ENCODE measurements around the gene MET.
"Not testable (repeated sequence)": the region's sequence is repeated elsewhere in the genome, so short reads cannot be mapped to it uniquely, and the experiment has no call there.

The MET gene

DNA sequence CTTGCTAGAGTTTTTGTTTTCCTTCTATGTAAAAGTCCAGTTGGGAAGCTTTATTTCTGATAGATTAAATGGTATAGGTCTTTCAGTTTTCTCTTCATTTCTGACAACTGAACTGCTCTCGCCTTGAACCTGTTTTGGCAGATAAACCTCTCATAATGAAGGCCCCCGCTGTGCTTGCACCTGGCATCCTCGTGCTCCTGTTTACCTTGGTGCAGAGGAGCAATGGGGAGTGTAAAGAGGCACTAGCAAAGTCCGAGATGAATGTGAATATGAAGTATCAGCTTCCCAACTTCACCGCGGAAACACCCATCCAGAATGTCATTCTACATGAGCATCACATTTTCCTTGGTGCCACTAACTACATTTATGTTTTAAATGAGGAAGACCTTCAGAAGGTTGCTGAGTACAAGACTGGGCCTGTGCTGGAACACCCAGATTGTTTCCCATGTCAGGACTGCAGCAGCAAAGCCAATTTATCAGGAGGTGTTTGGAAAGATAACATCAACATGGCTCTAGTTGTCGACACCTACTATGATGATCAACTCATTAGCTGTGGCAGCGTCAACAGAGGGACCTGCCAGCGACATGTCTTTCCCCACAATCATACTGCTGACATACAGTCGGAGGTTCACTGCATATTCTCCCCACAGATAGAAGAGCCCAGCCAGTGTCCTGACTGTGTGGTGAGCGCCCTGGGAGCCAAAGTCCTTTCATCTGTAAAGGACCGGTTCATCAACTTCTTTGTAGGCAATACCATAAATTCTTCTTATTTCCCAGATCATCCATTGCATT lies 27.1 kb downstream of the MET start:
- no peak for DNase-seq (ENCODE audit: low spot score)

DNA sequence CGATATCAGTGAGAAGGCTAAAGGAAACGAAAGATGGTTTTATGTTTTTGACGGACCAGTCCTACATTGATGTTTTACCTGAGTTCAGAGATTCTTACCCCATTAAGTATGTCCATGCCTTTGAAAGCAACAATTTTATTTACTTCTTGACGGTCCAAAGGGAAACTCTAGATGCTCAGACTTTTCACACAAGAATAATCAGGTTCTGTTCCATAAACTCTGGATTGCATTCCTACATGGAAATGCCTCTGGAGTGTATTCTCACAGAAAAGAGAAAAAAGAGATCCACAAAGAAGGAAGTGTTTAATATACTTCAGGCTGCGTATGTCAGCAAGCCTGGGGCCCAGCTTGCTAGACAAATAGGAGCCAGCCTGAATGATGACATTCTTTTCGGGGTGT lies 27.7 kb downstream of the MET start:
- no peak for DNase-seq (ENCODE audit: low spot score)

DNA sequence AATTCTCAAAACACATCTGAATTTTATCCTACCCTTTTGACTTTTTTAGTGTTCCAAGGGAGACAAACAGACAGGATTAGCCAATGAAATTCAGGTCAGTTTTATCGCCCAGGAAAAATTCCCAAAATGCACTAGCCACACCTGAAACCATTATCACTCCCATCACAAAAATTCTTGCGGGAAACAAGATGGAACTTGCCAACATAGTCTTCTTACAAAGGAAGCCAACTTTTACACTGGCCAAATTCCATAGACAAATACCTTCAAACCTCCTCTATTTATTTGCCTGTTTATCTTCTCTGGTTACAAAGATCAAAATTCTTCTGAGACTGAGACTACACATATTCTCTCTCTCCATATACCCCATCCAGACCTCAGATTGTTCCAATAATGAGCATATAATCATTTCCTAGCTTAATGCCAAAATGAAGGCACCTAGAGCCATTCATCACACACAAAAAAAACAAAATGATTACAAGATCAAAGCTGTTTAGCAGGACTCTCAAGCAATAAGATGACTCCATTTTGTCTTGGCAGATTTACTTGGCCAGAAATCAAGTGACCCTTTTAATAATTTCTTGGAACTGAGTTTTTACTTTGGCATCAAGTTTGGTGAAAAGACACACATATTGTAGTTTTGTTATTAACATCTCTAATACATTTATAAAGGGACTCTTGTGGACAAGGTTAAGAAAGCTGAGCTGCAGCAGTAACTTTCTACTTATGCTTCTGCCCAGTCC lies 30.2 kb downstream of the MET start:
- DNase-seq (ENCODE audit: low spot score), result no peak

DNA sequence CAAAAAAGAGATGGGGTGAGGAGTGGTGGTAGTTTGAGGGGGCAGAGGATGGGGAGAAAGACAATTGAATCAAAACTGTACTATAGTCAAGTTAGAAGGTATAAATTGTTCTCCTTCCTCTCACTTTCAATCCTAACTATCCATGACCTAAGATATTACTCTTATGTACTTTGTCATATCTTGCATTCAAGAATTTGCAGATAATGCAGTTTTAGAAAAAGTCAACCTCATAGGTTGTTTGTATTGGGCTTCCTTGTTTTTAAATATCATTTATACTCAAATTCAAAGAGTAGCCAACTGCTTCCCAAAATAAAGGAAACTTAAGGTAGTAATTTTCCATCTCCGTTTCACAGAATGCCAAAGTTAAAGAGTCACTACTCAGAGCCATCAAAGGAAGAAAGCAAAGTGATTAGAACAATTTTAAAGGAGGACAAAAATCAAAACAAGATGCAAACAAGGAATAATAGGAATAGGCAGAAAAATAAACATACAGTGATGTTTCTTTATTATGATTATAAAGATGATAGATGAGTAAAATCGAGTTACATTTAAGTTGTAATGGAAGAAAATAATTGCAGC lies 32.7 kb downstream of the MET start:
- no peak for DNase-seq (ENCODE audit: low spot score)

DNA sequence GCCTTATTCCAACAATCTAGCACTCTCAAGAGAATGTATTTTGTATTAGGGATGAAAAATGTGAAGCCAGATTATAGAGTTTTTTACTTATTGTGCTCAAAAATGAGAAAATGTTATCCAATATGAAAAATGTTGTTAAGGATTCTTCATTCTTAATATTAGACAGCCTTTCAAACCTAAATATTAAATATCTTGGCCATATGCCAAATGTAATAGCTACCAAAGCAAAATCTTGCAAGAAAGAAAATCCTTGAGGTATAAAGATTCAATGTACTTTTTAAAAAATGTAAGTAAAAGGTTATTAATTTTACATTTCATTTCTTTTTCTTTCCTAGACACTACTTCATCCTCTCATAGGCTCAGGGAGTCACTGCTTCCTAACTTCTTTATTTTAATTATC lies 33.4 kb downstream of the MET start:
- no peak for DNase-seq (ENCODE audit: low spot score)

DNA sequence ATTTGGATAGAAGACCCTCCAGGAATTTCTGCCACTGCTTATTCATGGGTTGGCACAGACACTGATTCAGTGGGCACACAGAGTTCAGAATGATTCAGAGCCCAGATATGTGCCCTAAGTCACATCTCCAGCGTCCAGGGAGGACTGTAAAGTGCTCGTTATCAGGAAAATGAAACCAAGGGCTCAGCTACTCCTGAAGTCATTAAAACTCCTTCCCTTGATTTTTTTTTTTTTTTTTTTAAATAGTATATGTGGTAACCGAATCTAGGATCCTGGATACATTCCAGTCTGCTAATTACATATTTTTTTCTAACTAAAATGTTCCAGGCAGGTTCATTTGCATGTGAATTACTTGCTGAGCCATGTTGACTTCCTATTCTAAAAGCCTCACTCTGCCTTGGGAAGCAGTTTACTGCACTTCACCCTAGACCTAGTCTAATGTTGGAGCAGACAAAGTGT lies 34.7 kb downstream of the MET start:
- DNase-seq (ENCODE audit: low spot score), result no peak

DNA sequence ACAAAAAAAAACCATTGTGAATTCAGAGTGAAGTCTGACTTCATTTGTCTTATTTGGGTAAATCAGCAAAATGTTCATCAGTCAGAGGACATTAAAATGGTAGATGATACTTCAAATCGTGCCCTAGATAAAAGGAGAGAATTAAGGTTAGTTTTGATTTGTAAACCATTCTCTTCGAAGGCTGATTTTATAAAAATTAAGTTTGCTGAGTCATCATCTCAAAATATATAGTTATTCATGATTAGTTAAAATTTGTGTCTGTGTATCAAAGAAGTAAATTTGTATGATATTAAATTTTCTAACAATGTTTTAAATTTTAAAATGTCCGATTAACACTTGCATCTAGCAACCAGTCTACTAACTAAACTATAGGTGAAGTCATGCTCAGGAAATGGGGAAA lies 35.3 kb downstream of the MET start:
- no peak for DNase-seq (ENCODE audit: low spot score)

DNA sequence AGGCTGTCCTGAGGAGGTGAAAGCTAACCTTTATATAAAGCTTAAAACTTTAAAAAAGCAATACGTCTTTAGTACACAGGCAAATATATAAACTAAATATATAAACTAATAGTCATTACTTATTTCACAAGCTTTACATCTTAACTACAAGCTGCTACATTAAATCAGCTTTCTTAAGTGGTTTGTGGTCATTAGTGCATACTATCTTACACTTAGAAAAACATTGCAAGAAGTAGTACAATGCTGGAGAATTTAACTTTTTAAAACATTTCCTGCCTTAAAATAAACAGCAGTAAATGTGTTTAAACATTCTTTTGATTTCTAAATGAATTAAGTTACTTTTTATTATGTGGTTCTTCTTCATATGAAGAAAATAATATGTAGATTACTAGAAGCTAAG lies 36.3 kb downstream of the MET start:
- DNase-seq (ENCODE audit: low spot score), result no peak

DNA sequence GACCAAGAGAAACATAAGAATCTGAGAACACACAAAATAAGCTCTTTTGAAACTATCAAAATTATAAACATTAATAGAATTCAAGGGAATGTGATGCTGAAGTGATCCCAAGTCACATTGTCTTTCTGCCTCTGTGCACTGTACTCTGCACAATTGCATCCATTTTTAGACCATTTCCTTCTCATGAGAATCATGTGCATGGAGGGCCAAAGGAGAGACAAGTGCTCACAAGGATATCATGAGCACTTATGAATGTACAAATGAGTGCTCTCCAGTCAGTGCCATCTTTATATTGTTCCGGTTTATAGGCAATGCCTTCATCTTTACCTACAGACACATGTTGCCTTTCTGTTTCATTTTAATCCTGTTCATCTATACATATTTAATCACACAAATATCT lies 36.9 kb downstream of the MET start:
- DNase-seq (ENCODE audit: low spot score), result no peak

DNA sequence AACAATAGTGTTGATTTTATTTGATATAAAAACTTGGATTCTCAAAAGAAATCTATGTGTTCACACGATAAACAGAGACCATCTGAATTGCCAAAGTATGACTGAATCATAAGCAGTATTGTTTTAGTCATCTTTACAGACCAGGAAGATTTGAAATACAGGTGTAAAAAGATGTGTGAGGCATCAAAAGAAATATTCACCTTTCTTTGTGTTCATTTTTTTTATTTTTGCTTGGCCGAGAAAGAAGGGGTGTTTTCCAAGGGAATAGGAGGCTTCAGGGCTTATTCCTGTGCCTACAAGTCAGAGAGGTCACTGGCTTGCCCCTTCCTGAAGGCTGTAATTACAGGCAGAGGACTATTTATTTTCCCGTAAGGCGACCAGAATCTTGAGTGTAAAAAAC lies 37.3 kb downstream of the MET start:
- no peak for DNase-seq (ENCODE audit: low spot score)

DNA sequence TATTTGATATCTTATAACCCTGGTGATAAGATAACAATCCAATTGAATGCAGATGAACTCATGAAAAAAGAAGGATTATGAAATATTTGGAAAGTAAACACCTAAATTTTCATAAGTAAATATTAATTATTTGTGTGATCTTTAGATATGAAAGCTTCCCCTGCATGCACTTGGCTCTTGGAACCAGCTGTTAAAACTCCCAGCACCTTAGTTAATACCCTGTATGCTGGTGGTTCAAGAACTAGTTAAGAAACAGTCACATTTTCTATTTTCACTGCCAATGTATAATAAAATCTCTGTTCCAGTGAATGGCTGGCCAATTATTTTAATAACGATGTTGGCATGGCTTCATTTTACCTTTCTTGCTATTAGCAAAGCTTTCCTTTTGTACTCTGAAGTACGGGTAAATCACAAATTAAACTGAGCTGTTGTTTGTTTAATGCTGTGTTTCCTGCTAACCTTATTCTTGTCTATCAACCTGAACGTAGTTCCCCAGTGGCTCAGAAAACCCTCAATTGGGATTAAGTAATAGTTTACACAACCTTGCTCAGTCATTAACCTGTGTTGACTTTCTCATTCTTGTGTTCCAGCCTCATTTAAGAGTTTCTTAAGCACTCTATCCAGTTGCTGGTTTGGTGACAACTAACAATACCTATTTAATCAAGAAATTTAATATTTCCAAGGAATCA lies 38.9 kb downstream of the MET start:
- DNase-seq (ENCODE audit: low spot score), result no peak

DNA sequence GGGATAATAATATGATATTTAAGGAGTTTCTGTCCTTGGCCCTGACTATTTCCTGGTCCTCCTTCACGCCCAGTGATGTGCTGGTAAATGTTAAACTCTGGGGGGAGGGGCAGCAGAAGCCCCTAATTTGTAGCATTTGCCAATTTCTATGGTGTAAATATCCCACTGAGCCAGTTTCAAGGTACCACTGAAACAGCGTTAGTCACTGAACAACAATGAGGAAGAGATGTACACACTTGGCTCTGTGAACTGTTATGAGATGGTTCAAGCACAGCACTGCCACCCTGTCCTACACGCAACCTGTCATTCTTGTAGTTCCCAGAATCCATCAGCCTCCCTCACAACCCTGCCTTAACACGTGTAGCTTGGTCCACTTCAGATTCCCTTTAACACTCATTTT lies 39.8 kb downstream of the MET start:
- DNase-seq (ENCODE audit: low spot score), result no peak

DNA sequence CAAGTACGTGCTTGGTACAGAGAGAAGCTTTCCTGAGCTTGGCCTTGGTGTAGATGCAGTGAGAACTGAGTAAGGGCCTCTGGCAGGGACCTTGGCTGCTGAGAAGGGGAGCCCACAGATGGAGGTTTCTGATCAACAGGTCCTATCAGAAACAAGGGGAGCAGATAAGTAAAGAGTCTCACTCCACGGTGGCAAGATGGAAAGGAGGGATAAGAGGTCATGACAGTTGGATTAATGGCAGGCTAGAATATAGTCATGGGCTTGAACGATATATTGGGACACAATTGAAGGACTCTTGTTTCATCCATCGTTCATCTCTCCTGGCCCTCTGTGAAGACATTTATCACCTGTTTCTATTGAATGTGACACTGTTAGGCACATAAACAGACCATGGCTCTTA lies 41.5 kb downstream of the MET start:
- DNase-seq (ENCODE audit: low spot score), result no peak

DNA sequence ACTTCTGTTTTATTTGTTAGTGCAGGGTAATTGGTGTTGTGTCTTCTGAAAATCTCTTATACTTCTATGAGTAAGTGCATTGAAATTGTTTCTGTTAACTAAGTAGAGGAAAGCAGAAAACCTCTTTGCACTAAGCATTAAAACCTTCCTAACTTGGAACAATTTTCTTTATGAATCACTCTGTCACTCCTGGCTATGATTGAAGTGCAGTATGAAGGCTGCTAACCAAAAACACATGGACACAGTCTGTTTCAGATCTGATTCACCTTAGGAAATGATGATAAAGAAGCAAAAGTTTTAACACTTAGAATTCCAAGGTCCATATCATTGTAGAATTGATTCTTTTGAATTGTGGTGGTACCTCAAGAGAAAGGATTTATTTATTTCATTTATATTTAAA lies 41.9 kb downstream of the MET start:
- DNase-seq (ENCODE audit: low spot score), result no peak

DNA sequence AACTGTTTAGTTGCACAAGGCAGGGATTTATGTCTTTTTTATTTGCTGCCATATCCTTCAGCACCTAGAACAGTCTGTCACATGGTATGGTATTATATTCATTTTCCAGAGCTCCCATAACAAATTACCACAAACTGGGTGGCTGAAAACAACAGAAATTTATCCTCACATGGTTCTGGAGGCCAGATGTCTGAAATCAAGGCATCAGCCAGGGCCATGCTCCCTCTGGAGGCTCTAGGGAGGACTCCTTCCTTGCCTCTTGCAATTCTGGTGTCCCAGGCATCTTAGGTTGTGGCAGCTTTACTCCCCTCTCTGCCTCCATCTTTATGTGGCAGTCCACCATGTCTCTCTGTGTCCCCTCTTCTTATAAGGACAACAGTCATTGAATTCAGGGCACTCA lies 43.1 kb downstream of the MET start:
- no peak for DNase-seq (ENCODE audit: low spot score)

DNA sequence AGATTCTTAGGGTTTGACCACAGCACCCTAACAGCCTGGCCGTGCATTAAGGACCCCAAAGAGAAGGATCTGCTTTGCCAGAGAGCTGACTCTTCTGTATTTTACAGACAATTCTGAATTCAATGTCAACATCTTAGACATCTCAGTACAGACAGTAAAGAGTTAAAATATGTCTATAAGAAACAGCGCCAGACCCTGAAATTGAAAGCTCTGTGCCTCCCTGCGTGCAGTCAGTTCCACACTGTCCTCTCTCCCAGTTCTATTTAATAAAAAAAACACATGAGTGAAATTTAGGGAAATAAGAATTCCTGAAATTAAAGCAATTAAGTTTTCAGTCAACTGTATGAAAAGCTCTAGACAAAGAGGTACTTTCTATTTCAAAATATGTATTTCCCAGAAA lies 45.1 kb downstream of the MET start:
- DNase-seq (ENCODE audit: low spot score), result no peak

DNA sequence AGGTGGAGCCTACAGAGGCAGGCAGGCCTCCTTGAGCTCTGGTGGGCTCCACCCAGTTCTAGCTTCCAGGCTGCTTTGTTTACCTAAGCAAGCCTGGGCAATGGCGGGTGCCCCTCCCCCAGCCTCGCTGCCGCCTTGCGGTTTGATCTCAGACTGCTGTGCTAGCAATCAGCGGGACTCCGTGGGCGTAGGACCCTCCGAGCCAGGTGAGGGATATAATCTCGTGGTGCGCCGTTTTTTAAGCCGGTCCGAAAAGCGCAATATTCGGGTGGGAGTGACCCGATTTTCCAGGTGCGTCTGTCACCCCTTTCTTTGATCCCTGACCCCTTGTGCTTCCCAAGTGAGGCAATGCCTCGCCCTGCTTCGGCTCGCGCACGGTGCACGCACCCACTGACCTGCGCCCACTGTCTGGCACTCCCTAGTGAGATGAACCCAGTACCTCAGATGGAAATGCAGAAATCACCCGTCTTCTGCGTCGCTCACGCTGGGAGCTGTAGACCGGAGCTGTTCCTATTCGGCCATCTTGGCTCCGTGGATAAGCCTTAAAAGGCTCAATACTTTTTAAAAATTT lies 52.0 kb downstream of the MET start:
- not testable (repeated sequence) for DNase-seq (ENCODE audit: low spot score)

DNA sequence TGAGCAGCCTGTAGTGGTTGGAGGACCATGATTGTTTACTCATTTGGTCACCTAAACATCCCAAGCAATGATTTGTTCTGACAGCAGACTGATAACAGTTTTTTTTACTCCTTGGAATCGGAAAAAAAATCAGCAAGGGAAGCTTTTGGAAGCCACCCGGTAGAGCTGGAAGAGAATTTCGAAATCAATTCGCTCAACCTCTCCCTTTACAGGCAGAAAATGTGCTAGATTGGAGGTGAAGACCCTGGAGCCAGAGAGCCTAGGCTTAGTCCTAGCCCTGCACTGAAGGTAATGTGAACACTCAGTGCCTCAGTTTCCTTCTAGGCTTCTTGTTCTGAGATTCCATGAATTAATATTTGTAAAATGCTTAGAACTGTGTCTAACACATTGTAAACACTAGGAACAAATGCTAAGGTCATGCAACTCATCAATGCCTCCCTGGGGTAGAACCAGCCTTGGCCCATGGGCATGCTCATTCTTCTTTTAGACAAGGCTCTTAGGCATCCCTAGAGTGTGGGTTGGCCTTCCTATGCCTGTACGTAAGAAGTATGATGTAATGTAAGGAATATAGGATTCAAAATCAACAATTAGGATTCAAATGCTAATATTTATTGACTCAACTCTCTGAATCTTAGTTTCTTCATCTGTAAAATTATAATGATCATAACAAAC lies 52.7 kb downstream of the MET start:
- DNase-seq (ENCODE audit: low spot score), result no peak

DNA sequence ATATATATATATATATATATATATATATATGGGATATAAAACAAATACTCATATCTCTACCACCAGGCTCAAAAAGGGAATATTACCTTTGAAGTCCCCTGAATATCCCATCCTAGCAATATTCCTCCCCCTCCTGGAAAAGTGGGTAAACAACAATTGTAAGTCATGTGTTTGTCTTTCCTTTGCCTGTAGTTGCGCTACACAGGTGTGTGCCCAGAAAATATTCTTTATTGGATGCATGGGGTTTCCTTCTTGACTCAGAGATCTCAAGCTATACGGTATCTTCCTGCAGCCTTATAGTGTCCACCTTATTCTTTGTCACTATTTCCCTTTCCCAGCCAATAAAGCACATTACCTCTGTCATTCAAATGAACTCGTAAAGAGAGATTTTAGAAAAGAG lies 54.2 kb downstream of the MET start:
- DNase-seq (ENCODE audit: low spot score), result no peak

DNA sequence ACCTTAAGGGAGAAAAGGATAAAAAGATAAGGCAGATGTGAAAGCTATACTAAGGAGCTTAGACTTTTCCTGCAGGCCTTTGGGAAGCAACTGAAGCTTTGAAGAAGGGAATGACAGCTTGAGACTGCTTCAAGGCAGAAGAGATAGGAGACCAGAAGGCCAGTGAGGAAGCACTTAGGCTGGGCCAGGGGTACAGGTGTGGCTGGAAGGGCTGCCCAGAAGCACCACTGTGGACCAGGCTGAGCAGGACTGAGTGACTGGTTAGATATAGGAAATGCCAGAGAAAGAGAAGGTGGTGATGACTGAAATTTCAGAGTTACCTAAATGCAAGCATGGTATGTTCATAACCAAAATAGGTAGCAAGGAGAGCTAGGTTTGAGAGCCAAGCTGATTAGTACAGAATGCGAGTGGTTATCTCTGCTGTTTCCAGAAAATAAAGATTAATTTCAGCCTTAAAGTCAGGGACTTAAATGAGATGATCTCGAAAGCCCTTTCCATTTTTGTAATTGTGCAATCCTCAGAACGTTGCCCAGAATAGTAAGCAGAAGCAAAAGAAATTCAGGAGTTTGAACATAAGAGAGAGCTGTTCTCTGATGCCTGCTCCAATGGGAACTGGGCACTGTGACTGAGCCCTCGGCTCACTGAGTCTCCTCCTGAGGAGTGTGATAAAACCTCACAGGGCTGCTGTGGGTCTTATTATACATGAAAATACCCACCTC lies 54.9 kb downstream of the MET start:
- DNase-seq (ENCODE audit: low spot score), result no peak

DNA sequence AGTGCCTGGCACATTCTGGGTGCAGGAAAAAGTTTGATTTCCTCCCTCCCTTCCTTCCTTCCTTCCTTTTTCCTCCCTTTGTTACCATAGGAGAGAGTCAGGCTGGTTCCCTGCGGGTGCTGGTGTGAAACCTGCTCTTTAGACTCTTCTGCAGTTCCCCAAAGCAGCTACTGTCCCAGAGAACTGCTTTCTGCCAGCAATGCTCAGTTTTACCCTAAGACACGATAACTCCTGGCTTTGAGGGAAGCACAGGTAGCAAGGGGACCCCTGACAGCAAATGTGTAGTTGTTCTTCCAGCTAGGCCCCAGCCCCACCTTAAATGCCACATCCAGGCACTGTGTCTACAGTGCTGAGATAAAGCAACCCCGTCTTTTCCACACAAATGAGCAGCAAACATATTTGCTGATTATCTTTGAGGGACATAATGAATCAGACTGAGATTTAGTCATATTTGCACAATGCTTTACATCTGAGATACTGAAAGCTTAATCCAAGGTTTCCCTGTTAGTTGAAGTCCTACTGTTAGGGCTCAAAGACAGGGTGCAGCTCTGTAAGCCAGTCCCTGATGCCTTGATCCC lies 55.5 kb downstream of the MET start:
- no peak for DNase-seq (ENCODE audit: low spot score)
